ENCODE data around the gene ADPGK. TPM values are rescaled to one million over a fixed set of nuclear protein-coding genes. Genes with fewer than 3 reads are reported as not detected.
A peak's percentile ranks its signal among the peaks of the same experiment; 100 is the strongest.

The ADPGK gene
- total and polyA plus RNA-seq, 2 donors (not counting 1 experiment from before 2014, with no cell fraction given): 128 to 174 TPM

- POLR2A ChIA-PET: interaction anchor here (0.6 kb wide), 1 partner anchor 553 kb away, joined by 14 read pairs; no protein-coding TSS in a partner anchor
- H3K4me1 Mint-ChIP-seq: peaks cover 46% of the 10 kb centered on the region
- under 1% methylated on average over 52 of the region's 52 CpGs for WGBS (ENCODE audit: insufficient coverage)
- H3K27me3 ChIP-seq (replicated peaks in 1 of 4; ENCODE audit: control extremely low read depth in 1 of 4, control insufficient read depth in 3 of 4, insufficient read depth in 4 of 4, low read length in 3 of 4): no peaks in the 10 kb centered on the region
- peak overlapping the region; percentile 97 to 98 for H3K27ac ChIP-seq (ENCODE audit: low read length in 2 of 2)
- H3K27me3 Mint-ChIP-seq: no peaks in the 10 kb centered on the region
- H4K20me1 ChIP-seq (ENCODE audit: control insufficient read depth, insufficient read depth, low read length, poor library complexity, severe bottlenecking): peaks cover 42% of the 10 kb centered on the region
- H3K9me3 ChIP-seq (ENCODE audit: control extremely low read depth in 1 of 3, control insufficient read depth in 2 of 3, insufficient read depth in 1 of 3, low read length in 2 of 3): no peaks in the 10 kb centered on the region
- H3K4me3 ChIP-seq (ENCODE audit: control extremely low read depth in 1 of 5, extremely low read depth in 1 of 5, insufficient read depth in 1 of 5, low read depth in 2 of 5, low read length in 4 of 5): peak overlapping the region; percentile 65 to 97 (median 95)
- peak overlapping the region; percentile 79 for H3K4me2 ChIP-seq (replicated peaks; ENCODE audit: low read depth, low read length, poor library complexity, severe bottlenecking)
- peak; percentile 88 for DNase-seq
- peaks cover 6 to 32% of the 10 kb centered on the region in 2 experiments for H3K36me3 ChIP-seq (replicated peaks in 1 of 2; ENCODE audit: control extremely low read depth in 1 of 2, control insufficient read depth in 1 of 2, extremely low read depth in 1 of 2, insufficient read depth in 2 of 2, low read length in 1 of 2)
- intact Hi-C loops (cut with micrococcal nuclease): loop anchor here (1.0 to 5.0 kb wide), 6 partner anchors 8 to 556 kb away; partner anchors contain the start of genes ARIH1, BBS4, HIGD2B and PARP6
- peaks cover 28 to 32% of the 10 kb centered on the region in 2 donors for H3K4me1 ChIP-seq (ENCODE audit: control insufficient read depth in 2 of 2, insufficient read depth in 2 of 2, low read length in 2 of 2)
- TF ChIP-seq CTCF (IDR thresholded peaks at IDR 0.05): no peak
- no peak for TF ChIP-seq EZH2 (IDR thresholded peaks at IDR 0.05; ENCODE audit: borderline replicate concordance, insufficient read depth, low read depth, low read length, poor library complexity, severe bottlenecking)
- H2AFZ ChIP-seq (ENCODE audit: insufficient read depth, low read depth, low read length, poor library complexity, severe bottlenecking): peak overlapping the region; percentile 86
- ATAC-seq (ENCODE audit: low read depth): peak; percentile 37
- CTCF ChIA-PET: interaction anchor here (0.7 to 1.9 kb wide), 2 partner anchors 11 to 62 kb away, joined by 3 to 5 read pairs; no protein-coding TSS in a partner anchor
- peak overlapping the region; percentile 92 for H3K4me3 Mint-ChIP-seq
- H3K9ac ChIP-seq (ENCODE audit: low read length): peak overlapping the region; percentile 99
- H3K79me2 ChIP-seq (ENCODE audit: control insufficient read depth, insufficient read depth, low read length): peaks cover 52% of the 10 kb centered on the region
- H3K9me3 Mint-ChIP-seq (ENCODE audit: insufficient read depth): no peaks in the 10 kb centered on the region
- peak overlapping the region; percentile 97 for H3K27ac Mint-ChIP-seq
Observed at GRCh38 chr15:72783004-72783639, 436 bp downstream of the ADPGK start.
